Stimulated activated naive B cell treated with anti-CD40 and anti-IgM and Interleukin-4, amounts not matched to agents 10 μg/mL and 1 μg/mL and 100 μg/mL, for 72 hours (primary cell): ENCODE data around the gene ATP9B.
A peak's percentile ranks its signal among the peaks of the same experiment; 100 is the strongest.
"Not testable (repeated sequence)": the region's sequence is repeated elsewhere in the genome, so short reads cannot be mapped to it uniquely, and the experiment has no call there.

ENCODE experiments used
- ATAC-seq, 2 donors: fragments of 150-1000 bp; cut with Tn5 transposase; replicated peaks; 2 replicates each; pipeline ENCODE4 v1.10.0; 2021; ENCODE audit warnings: moderate library complexity in 1 of 2
- DNase-seq: peaks from one replicate; pipeline ENCODE4 v3.0.0; 2021
- H3K27ac Mint-ChIP-seq: one replicate; pipeline ENCODE4 v1.8.0; 2022; ENCODE audit warnings: mild to moderate bottlenecking, mixed read lengths
- H3K27me3 Mint-ChIP-seq, 2 donors: one replicate each; pipeline ENCODE4 v1.8.0; 2022; ENCODE audit warnings: mixed read lengths in 2 of 2
- H3K36me3 Mint-ChIP-seq, 2 donors: one replicate each; pipeline ENCODE4 v1.8.0; 2022; ENCODE audit warnings: mixed read lengths in 2 of 2, mild to moderate bottlenecking in 1 of 2
- H3K4me1 Mint-ChIP-seq, 2 donors: one replicate each; pipeline ENCODE4 v1.8.0; 2022; ENCODE audit warnings: mixed read lengths in 2 of 2, mild to moderate bottlenecking in 1 of 2
- H3K4me3 Mint-ChIP-seq, 2 donors: one replicate each; pipeline ENCODE4 v1.8.0; 2022; ENCODE audit warnings: mild to moderate bottlenecking in 2 of 2, mixed read lengths in 2 of 2, moderate library complexity in 1 of 2
- H3K9me3 Mint-ChIP-seq, 2 donors: one replicate each; pipeline ENCODE4 v1.8.0; 2022; ENCODE audit warnings: mixed read lengths in 2 of 2, mild to moderate bottlenecking in 1 of 2

The ATP9B gene

GRCh38 chr18:79366177-79367094, 297.2 kb downstream of the ATP9B start:
- no peak for ATAC-seq
- peaks cover 7 to 19% of the 10 kb centered on the region in 2 donors for H3K4me1 Mint-ChIP-seq
- no peaks in the 10 kb centered on the region for H3K27me3 Mint-ChIP-seq
- no peak overlapping the region for H3K27ac Mint-ChIP-seq
- H3K4me3 Mint-ChIP-seq: no peak overlapping the region
- H3K9me3 Mint-ChIP-seq: peaks cover 0 to 3% of the 10 kb centered on the region in 2 donors
- no peak for DNase-seq
- H3K36me3 Mint-ChIP-seq: peaks cover 26 to 52% of the 10 kb centered on the region in 2 donors

GRCh38 chr18:79367480-79367879, 298.3 kb downstream of the ATP9B start:
- Mint-ChIP-seq H3K9me3 (peaks cover 0 to 3% of the 10 kb centered on the region in 2 donors), H3K4me3 (no peak overlapping the region), H3K36me3 (peaks cover 25 to 42% of the 10 kb centered on the region in 2 donors), H3K27me3 (no peaks in the 10 kb centered on the region), H3K4me1 (peaks cover 11 to 23% of the 10 kb centered on the region in 2 donors), H3K27ac (no peak overlapping the region)
- ATAC-seq: no peak
- DNase-seq: no peak

- H3K4me1 Mint-ChIP-seq: peaks cover 11 to 23% of the 10 kb centered on the region in 2 donors
- H3K27ac Mint-ChIP-seq: no peak overlapping the region
- H3K9me3 Mint-ChIP-seq: peaks cover 0 to 3% of the 10 kb centered on the region in 2 donors
- no peak overlapping the region for H3K4me3 Mint-ChIP-seq
- ATAC-seq (no peak), DNase-seq (no peak)
- H3K36me3 Mint-ChIP-seq: peaks cover 25 to 42% of the 10 kb centered on the region in 2 donors
- H3K27me3 Mint-ChIP-seq: no peaks in the 10 kb centered on the region
These were observed 298.8 kb downstream of the ATP9B start for GRCh38 chr18:79367989-79368388.

GRCh38 chr18:79368681-79369080, 299.5 kb downstream of the ATP9B start:
- DNase-seq (no peak), ATAC-seq (peak in 1 of 2 donors; percentile 31)
- no peak overlapping the region for H3K27ac Mint-ChIP-seq
- peaks cover 19 to 36% of the 10 kb centered on the region in 2 donors for H3K36me3 Mint-ChIP-seq
- no peak overlapping the region for H3K4me3 Mint-ChIP-seq
- no peaks in the 10 kb centered on the region for H3K9me3 Mint-ChIP-seq
- H3K27me3 Mint-ChIP-seq: no peaks in the 10 kb centered on the region
- H3K4me1 Mint-ChIP-seq: peaks cover 11 to 23% of the 10 kb centered on the region in 2 donors

GRCh38 chr18:79371561-79372121, 302.4 kb downstream of the ATP9B start:
- Mint-ChIP-seq H3K27me3 (no peaks in the 10 kb centered on the region), H3K9me3 (no peaks in the 10 kb centered on the region), H3K27ac (no peak overlapping the region), H3K36me3 (peaks cover 8 to 25% of the 10 kb centered on the region in 2 donors), H3K4me1 (peaks cover 15 to 30% of the 10 kb centered on the region in 2 donors), H3K4me3 (no peak overlapping the region)
- ATAC-seq: peak; percentile 48 to 69
- DNase-seq: no peak

GRCh38 chr18:79372461-79372860, 303.3 kb downstream of the ATP9B start:
- no peak overlapping the region for H3K27ac Mint-ChIP-seq
- no peaks in the 10 kb centered on the region for H3K27me3 Mint-ChIP-seq
- DNase-seq: no peak
- no peak for ATAC-seq
- H3K4me3 Mint-ChIP-seq: no peak overlapping the region
- H3K4me1 Mint-ChIP-seq: peaks cover 15 to 29% of the 10 kb centered on the region in 2 donors
- H3K36me3 Mint-ChIP-seq: peaks cover 8 to 23% of the 10 kb centered on the region in 2 donors
- H3K9me3 Mint-ChIP-seq: no peaks in the 10 kb centered on the region

GRCh38 chr18:79372991-79373390, 303.8 kb downstream of the ATP9B start:
- peaks cover 8 to 21% of the 10 kb centered on the region in 2 donors for H3K36me3 Mint-ChIP-seq
- DNase-seq (no peak), ATAC-seq (no peak)
- H3K27me3 Mint-ChIP-seq: no peaks in the 10 kb centered on the region
- peaks cover 13 to 24% of the 10 kb centered on the region in 2 donors for H3K4me1 Mint-ChIP-seq
- H3K27ac Mint-ChIP-seq: no peak overlapping the region
- H3K4me3 Mint-ChIP-seq: no peak overlapping the region
- H3K9me3 Mint-ChIP-seq: no peaks in the 10 kb centered on the region

GRCh38 chr18:79373736-79374135, 304.5 kb downstream of the ATP9B start:
- H3K9me3 Mint-ChIP-seq: no peaks in the 10 kb centered on the region
- ATAC-seq: no peak
- H3K27ac Mint-ChIP-seq: no peak overlapping the region
- H3K27me3 Mint-ChIP-seq: no peaks in the 10 kb centered on the region
- H3K4me1 Mint-ChIP-seq: peaks cover 10 to 18% of the 10 kb centered on the region in 2 donors
- DNase-seq: no peak
- peaks cover 15 to 24% of the 10 kb centered on the region in 2 donors for H3K36me3 Mint-ChIP-seq
- no peak overlapping the region for H3K4me3 Mint-ChIP-seq

GRCh38 chr18:79374408-79375171, 305.4 kb downstream of the ATP9B start:
- Mint-ChIP-seq H3K4me3 (no peak overlapping the region), H3K4me1 (peaks cover 16 to 21% of the 10 kb centered on the region in 2 donors), H3K27me3 (no peaks in the 10 kb centered on the region), H3K36me3 (peaks cover 18 to 25% of the 10 kb centered on the region in 2 donors), H3K27ac (no peak overlapping the region), H3K9me3 (no peaks in the 10 kb centered on the region)
- ATAC-seq: peak; percentile 79 to 80
- DNase-seq: peak; percentile 46

GRCh38 chr18:79375441-79376154, 306.4 kb downstream of the ATP9B start:
- Mint-ChIP-seq H3K9me3 (no peaks in the 10 kb centered on the region), H3K36me3 (peaks cover 18 to 23% of the 10 kb centered on the region in 2 donors), H3K27me3 (no peaks in the 10 kb centered on the region), H3K27ac (no peak overlapping the region), H3K4me3 (no peak overlapping the region), H3K4me1 (peaks cover 16 to 25% of the 10 kb centered on the region in 2 donors)
- ATAC-seq (no peak), DNase-seq (no peak)

- H3K36me3 Mint-ChIP-seq: peaks cover 19 to 23% of the 10 kb centered on the region in 2 donors
- DNase-seq, H3K27ac Mint-ChIP-seq, ATAC-seq, H3K27me3 Mint-ChIP-seq, H3K9me3 Mint-ChIP-seq, H3K4me3 Mint-ChIP-seq: not testable (repeated sequence)
- H3K4me1 Mint-ChIP-seq: peaks cover 13 to 26% of the 10 kb centered on the region in 2 donors
These were observed 307.5 kb downstream of the ATP9B start for GRCh38 chr18:79376661-79377060.

- no peak for DNase-seq
- no peak for ATAC-seq
- Mint-ChIP-seq H3K27me3 (no peaks in the 10 kb centered on the region), H3K9me3 (no peaks in the 10 kb centered on the region), H3K36me3 (peaks cover 17 to 23% of the 10 kb centered on the region in 2 donors), H3K27ac (no peak overlapping the region), H3K4me1 (peaks cover 11 to 24% of the 10 kb centered on the region in 2 donors), H3K4me3 (no peak overlapping the region)
These were observed 308.1 kb downstream of the ATP9B start for GRCh38 chr18:79377187-79377891.

GRCh38 chr18:79378536-79379250, 309.5 kb downstream of the ATP9B start:
- Mint-ChIP-seq H3K27ac (no peak overlapping the region), H3K36me3 (peaks cover 17 to 23% of the 10 kb centered on the region in 2 donors), H3K4me1 (peaks cover 11 to 24% of the 10 kb centered on the region in 2 donors), H3K4me3 (peak overlapping the region in 1 of 2 donors; percentile 39), H3K27me3 (no peaks in the 10 kb centered on the region), H3K9me3 (no peaks in the 10 kb centered on the region)
- ATAC-seq (peak; percentile 78 to 81), DNase-seq (peak; percentile 66)
